NCI-H226 (cell line): ENCODE data around the gene STX16.
"Not testable (repeated sequence)": the region's sequence is repeated elsewhere in the genome, so short reads cannot be mapped to it uniquely, and the experiment has no call there.

Experiments
- DNase-seq: peaks from one replicate; pipeline ENCODE4 v3.0.0-alpha.2; 2015

The STX16 gene

DNA sequence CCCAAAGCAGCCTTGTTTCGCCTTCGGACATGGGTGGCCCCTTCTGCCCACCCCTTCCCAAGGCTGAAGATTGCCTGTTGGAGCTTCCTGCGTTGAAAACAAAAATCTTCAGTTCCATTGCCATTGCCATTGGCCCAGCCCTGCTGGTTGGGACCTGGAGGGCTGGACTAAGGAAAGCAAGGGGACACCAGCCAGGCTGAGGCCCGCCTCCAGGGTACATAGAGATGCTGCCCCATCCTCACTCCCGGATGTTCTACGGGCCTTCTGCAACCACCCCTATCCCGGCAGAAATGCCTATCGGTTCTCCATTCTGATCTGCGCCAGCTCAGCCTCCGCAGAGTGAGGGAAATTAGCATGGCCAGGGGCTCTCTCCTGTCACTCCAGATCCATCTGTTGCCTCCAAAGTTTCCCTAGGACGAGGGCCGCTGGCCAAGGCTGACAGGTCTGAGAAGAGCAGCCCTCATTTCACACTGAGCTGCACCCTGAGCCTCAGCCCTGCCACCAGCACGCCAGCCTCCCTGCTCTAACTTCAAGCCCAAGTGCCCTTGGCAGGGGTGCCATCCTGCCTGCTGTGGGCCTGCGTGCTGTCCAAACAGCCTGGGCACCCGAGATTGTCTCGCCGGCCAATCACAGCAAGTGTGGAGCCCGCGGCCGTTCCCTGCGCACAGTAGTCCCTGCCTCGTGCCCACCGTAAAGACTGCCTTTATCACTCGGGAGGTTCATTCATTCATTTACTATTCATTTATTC, 13.4 kb upstream of the STX16 start:
- no peak for DNase-seq

DNA sequence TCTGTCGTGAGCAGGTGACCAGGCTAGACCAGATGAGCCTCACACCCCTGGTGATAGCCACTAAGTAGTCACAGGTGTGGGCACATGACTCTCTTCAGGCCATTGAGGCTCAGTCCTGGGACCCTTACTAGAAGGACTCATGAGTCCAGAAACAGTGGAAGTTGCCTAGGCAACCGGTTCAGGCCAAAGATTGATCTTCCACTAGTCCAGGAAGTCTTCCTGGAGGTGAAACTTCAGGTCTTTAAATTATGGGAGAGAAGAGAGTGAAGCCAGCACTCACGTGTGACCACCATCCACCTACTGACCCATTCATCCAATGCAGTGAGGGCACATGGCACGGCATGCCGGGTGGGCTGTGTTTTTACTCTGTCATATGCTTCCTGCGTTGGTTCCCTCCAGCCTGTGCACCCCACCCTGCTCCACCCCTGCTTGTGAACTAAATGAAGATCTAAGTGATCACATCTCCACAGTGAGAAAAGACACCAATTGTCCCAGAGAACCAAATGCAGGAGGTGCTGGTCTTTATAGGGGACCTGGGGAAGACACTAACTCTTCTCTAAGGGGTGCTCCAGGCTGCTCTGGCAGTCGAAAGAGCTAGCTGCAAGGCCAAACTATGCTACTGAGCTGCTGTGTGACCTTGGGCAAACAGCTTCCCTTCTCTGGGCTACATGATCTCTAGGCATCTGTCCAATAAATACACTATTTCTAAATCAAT, 12.5 kb upstream of the STX16 start:
- DNase-seq = no peak

GRCh38 chr20:58639182-58640146, 11.6 kb upstream of the STX16 start:
- no peak for DNase-seq

DNA sequence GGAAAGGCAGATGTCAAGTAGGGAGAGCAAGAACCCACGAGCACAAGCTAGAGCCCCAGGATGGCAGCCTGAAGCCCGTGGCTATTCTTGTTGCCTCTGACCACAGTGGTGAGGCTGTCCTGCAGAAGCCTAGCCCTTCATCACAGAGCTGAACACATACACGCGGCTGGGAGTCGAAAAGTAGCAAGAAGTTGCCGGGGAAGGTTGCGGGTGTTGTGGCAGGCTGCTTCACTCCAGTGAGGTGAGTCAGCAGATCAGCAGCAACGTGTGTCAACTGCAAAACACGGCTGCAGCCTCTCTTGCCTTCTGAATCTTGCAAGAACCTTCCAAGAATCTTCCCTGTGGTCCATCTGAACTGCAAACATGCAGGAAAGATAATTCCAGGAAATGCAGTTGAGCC, 10.6 kb upstream of the STX16 start:
- DNase-seq = peak; percentile 49

DNA sequence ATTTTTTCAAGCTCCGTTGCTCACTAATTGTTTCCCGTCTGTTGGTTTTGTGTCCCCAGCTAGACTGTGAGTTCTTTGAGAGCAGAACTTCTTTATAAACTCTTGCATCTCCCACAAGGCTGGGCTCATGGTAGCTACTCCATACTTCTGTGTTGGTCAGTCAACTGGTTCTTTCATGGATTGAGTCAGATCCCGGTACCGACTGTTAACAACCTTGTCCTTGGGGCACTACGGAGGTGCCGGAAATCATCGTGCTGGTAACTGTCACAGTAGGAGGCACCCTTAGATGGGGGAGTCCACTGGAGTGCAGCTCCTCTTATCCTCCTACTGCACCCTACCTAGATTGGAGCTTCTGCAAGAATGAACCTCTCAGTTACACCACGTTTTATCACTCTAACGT, 8.6 kb upstream of the STX16 start:
- no peak for DNase-seq

DNA sequence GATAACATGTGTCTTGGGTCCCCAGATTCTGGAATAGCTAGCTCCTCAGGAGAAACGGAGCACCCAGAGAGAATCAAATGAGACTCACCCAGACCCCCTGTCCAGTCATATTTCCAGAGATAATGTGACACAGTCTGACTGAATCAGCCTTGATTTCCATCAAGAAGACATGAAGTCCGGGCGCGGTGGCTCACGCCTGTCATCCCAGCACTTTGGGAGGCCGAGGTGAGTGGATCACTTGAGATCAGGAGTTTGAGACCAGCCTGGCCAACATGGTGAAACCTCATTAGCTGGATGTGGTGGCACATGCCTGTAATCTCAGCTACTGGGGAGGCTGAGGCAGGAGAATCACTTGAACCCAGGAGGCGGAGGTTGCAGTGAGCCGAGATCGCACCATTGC, 8.2 kb upstream of the STX16 start:
- not testable (repeated sequence) for DNase-seq

- DNase-seq = peak; percentile 73
Observed at GRCh38 chr20:58645412-58645968, 5.6 kb upstream of the STX16 start.

DNA sequence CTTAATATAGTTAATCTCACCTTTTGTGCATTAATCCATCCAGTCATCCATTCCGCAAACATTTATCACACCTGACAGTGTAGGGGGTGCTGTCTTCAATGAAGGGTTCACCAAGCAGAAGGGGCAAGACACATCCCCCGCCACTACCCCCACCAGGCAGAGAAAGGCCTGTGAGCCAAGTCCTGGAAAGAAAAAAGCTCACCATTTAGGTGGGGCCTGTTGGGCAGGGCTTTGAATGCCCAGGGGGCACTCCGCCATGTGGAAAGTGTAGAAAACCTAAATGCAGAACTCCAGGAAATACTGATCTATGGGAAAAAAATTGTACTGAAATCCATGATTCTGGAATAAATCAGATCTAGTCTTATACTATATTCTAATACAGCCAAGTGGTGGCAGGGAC, 4.8 kb upstream of the STX16 start:
- no peak for DNase-seq

DNA sequence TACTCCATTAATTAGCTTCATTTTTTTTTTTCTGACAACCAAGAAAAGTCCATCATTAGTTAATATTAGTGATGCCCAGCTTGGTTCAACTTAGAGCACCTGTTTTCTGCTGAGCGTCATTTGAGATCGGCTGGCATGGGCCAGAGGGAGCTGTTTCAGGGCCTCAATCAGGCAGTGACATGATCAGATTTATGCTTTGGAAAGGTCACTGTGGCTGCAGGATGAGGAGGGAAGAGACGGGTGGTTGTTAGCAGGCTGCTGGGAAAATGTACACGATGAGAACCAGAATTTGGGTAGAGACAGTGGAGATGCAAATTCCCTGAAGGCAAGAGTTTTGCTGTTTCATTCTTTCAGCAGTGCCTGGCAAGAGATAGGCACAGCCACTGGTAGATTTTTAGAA, 4.4 kb upstream of the STX16 start:
- no peak for DNase-seq

DNA sequence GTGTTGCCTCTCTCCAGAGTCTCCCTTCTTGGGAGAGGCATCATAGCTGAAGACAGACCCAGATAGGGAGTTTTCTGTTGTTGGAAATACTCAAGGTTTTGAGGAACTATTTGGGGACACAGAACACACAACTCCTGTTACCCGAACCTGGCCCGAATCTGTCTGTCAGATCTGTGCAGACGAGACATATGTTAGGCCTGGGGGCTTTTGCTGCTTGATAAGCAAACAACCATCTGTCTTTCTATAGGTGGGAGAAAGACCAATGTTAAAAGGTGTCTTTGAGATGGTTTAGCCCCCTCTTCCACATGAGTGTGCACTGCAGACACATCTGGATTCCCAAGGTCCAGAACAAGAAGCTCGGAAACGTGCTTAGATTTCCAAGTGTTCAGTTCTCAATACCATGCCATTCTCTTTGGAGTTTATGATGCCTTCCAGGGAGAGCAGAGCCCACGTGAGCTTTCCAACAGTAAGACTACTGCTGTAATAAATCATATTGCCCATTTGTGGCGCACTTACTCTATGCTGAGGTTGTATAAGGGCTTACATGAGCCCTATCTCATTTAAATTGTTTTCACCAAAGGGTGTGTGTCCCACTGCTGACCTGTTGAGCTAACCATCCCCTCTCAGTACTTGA, 3.8 kb upstream of the STX16 start:
- no peak for DNase-seq

DNA sequence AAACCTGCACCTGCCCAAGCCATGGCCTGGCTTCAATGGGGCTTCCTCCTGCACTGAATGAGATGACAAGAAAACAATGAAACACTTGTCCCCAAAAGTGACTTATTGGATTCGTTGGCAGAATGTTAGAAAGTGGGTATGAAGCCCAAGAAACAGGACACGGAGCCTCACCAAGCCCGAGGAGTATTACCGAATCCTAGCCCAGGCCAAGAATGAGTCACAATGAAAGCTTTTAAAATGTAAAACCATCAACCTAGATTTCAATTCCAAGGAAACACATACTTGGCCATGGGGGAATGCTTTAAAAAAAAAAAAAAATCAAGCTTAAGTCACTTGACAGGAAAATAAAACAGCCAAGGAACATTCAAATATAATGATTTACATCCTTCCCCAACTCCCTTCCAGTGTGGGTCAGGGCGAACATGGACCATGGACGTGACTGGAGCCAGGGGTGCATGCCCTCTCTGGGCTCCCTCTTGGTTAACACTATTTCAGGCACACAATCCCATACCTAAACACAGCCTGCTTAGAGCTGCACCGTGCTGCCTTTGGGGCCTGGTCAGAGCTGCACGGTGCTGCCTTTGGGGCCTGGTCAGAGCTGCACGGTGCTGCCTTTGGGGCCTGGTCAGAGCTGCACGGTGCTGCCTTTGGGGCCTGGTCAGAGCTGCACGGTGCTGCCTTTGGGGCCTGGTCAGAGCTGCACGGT, 3.1 kb upstream of the STX16 start:
- peak; percentile 32 for DNase-seq

- DNase-seq = not testable (repeated sequence)
Observed at GRCh38 chr20:58648502-58648825, 2.6 kb upstream of the STX16 start.

DNA sequence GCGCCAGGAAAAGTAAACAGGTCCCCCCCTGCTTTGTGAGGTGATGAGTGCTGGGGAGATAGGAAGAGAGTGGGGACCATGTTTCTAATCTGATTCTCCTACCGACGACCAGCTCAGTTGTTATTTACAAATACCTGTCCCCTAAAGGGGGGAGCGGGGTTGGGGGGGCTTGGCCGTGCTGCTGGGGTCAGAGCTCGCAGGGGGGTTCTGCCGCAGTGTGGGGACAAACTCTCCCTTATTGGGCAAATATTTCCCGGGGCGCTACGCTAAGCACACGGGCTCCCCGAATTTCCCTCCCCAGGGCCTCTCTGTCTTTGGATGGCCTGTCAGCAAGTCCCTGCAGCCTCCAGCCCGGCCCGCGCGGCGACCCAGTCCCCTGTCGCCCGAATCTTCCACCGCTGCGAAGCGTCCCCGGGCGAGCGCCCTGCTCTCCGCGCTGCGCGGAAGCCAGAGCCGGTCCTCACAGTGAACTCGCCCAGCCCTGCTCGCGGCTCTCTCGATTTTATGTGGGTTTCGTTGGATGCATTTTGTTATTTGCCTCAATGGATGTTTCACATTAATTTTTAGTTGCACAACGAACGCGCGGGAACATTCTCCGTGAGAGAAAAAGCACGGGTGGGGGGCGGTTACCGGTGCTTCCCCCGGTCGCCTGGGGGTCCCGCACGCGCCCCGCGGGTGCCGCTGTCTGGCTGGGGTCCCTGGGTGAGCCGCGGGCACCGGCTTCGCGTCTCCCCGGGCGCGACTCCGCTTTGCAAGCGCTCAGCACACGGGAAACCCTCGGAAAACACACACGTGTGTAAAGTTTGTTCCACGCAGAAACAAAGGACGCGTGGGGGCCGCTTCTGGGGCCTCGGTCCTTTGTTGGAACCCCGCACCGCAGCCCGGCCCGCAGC, 1.5 kb upstream of the STX16 start:
- no peak for DNase-seq

DNA sequence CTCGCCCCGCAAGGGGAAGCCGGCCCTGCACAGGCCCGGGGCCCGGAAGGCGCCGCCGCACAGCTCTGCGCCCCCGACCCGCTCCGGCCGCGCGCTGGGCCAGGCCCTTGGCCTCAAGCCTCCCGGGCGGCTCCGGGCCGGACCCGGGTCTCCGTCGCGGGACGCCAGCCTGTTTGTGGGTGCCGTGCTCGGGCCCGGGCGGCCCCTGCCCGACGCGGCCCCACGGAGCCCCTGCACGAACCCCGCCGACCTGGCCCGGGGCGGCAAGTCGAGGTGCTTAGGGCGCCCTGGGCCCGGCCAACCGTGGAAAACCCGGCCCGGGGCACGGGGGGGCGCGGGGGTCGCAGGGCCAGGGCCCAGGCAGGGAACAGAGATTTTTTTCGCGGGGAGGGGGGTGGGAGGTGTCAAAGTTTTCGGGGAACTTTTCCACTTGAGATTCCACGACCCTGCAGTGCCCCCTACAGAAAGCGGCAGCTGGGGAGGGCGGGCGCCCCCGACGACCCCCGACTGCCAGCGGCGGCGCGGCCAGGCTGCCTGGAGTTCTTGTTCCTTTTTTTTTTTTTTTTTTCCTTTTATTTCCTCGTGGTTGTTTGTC, 805 bp upstream of the STX16 start:
- DNase-seq = no peak

GRCh38 chr20:58651559-58651945, 469 bp downstream of the STX16 start:
- DNase-seq = no peak

GRCh38 chr20:58651946-58652605, 993 bp downstream of the STX16 start:
- peak; percentile 34 for DNase-seq

DNA sequence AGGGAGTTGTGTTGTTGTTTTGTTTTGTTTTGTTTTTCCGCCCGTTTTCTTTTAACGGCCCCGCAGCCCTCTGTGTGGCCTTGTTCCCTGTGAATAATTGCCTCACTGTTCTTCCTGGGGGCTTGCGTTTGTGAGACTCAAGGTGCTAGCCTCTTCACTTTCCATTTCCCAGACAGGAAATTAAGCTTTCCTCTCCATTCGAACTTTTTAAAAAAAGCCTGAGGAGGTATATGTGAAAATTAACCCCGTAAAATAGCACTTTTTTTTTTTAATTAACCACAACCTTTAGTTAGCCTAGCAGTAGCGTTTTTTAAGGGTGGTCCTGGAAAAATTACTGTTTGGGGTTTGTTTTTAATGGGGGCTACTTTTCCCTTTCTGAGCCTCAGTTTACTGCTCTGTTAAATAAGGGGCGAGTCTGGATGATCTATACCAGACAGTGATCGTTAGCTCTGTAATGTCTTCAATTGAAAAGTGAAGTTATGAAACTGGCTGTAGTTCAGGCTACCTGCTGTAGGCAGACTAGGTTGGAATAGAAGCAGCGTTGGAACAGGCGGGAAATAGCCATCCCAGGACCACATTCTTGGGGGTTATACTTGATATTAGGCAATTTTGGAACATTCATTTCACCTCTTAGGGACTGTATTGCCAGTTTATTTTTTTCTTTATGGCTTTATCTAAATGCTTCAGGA, 1.7 kb downstream of the STX16 start:
- DNase-seq = no peak

DNA sequence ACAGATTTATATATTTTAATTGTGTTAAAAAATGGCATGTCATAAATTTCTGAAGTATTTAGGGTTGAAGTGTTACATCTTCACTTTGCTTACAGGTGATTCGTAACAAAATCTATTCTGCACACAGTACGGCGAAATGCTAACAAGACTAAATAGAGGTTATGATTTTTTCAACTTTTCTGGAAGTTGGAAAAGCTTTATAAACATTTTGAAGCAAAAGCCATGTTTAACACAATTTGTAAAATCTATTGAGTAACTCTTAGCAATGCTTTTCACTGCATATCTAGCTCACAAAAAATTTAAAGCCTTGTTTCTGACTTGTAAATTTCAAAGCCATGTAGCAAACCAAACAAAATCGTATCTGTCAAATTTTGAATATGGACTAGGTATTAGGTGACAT, 3.3 kb downstream of the STX16 start:
- no peak for DNase-seq

DNA sequence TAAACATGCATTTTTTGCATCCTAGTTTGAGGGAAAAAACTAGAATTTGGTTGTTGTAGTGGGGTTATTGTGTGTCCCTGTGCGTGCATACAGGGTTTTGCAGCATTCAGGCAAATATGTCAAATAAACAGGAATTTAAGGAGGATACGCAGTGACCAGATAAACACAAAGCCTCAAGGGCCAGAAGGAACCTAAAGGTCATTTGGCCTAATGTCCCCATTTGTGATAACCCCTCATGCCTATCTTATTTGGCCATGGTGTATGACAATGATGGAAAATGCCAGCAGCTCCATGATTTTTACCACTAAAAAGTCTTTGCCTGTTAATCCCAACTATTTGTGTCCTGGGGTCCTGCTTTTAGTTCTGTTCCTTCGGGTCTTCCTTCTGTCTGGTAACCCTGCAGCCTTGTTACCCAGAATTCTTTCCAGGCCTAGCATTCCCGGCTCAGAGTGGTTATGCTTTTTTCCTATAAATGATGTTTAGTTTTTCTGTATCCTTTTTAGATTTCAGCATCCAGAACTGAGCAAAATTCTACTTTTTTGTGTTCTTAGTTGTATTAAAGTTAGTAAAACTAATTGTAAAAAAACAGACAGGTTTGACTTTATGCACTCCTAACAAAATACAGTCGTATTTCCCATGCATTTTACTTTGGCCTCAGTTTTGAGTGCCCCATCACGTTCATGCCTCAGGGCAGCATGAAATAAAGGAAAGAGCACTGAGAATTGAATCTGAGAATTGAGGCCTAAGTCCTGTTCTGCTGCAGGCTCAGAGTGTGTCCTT, 4.4 kb downstream of the STX16 start:
- DNase-seq = no peak
